HFF-Myc (cell line): Measurements from ENCODE around the gene TCERG1L.

Source experiments
- DNase-seq: peaks from one replicate; pipeline ENCODE4 v3.0.0-alpha.2; 2011; ENCODE audit warnings: low read depth; ENCODE audit errors: extremely low read depth
- H3K4me3 ChIP-seq: replicated peaks from 2 replicates; pipeline ENCODE4 v1.5.1; 2011; ENCODE audit warnings: low read depth, mild to moderate bottlenecking, control low read depth, low read length
- TF ChIP-seq, protein P1 (sequence below): IDR thresholded peaks from 2 replicates; pipeline ENCODE4 v1.5.1; 2012; ENCODE audit warnings: mild to moderate bottlenecking, low read depth, low read length, control low read depth; ENCODE audit errors: missing control alignments

TCERG1L gene

DNA sequence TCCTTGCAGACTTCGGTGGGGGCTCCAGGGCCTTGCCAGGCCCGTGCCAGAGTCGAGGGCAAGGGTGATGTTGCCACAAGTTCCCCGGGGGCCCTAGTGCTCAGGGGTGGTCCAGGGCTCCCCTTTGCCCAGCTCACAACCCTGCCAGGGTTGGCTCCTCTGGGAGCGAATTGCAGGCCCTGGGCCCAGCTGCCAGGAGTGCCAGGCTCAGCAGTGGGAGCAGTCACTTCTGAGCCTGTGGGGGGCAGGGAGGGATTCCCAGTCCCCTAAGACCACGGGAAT, 43.8 kb downstream of the TCERG1L start:
- TF ChIP-seq, protein P1, sequence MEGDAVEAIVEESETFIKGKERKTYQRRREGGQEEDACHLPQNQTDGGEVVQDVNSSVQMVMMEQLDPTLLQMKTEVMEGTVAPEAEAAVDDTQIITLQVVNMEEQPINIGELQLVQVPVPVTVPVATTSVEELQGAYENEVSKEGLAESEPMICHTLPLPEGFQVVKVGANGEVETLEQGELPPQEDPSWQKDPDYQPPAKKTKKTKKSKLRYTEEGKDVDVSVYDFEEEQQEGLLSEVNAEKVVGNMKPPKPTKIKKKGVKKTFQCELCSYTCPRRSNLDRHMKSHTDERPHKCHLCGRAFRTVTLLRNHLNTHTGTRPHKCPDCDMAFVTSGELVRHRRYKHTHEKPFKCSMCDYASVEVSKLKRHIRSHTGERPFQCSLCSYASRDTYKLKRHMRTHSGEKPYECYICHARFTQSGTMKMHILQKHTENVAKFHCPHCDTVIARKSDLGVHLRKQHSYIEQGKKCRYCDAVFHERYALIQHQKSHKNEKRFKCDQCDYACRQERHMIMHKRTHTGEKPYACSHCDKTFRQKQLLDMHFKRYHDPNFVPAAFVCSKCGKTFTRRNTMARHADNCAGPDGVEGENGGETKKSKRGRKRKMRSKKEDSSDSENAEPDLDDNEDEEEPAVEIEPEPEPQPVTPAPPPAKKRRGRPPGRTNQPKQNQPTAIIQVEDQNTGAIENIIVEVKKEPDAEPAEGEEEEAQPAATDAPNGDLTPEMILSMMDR = no peak
- no peak overlapping the region for H3K4me3 ChIP-seq
- DNase-seq = no peak

DNA sequence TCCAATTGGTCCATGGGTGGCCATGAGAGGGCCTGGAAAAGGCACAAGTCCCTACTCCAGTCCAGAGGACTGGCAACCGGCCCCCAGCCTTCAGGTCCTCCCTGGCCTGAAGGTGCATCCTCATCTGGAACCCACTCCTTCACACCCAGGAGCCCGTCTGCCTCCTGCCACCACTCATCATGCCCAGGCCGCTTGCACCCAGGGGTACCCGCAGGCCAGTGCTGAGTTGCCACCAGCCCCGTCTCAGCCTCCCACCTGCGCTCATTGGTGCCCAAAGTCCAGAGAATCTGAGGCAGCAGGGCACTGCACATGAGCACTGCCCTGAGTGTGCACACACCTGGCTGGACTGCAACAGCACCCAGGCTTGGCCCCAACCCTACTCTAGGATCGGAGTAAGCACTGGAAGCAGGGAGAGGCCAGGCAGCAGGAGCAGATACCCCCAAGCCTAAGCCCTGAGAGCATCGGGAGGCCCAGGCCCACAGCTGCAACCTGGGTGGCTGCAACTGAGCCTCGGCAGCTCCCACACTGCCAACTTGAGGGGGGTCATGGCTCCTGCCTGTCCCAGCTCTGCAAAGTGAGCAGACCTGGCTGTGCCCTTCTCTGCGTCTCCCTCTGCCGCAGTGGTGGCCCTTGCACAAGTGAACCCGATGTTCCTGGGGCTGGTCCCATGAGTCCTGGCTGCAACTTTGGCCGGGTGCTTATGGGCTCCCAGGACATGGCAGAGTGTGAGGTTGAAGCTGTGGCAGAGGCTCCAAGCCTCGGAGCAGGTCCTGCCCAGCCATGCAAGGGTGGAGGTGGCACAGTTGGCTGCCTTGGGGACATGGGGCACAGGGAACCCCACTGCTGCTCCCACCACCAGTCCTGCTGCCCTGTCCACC, 44.3 kb downstream of the TCERG1L start:
- DNase-seq = no peak
- H3K4me3 ChIP-seq = no peak overlapping the region
- TF ChIP-seq, protein P1 = no peak

DNA sequence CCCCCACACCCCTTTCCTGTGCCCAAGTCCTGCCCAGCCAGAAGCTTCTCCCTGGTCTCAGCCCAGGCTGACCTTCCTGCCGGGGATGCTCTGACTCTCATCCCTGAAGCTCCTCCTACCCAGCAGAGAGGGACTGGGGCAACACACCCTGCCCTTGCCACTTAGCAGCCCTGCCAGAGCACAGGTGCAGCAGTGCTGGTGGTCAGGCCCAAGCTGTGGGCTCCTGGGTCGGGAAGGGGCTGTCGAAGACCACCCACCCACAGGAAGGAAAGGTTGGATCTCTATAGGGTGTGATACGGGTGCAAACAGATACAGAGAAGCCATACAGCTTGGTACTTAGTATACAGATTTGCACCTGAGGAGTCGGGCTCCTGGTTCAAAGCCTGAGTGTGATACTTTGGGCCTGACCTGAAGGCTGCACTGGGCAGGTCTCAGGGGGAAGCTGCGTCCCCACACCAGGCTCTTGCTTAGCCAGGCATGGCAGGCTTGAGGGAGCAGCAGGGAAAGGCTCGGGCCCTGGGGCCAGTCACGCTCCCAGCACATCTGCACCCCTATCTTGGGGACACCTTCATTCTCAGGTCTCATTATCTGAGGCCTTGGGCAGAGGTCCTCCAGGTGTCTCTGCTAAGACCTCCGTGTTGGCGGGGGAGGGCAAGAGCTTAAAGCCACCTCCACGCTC, 47.3 kb downstream of the TCERG1L start:
- H3K4me3 ChIP-seq = no peak overlapping the region
- TF ChIP-seq, protein P1 = no peak
- no peak for DNase-seq

DNA sequence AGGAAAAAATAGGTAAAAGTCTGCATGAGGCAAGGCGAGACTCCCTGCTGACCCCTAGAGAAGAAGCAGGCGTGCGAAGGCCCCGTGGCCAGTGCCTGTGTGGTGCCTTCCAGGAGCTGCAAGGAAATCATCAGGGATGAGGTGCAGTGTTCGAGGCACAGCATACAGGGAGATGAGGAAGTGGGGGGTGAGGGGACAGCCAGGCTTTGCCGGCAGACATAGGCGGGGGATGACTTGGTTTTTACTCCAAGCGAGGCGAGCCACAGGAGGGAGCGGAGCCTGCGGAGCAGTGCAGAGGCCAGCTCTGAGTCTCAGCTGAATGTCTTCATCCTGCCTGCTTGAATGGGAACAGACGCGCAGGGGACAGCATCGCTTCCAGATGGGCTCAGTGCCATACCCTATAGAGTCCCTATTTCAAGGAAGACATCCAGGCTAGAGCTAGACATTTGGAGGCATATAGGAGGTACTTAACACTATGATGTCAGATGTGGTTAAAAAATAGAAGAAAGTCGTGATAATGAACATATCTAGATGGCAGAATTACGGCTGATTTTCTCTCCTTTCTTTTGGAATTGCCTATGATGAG, 49.5 kb downstream of the TCERG1L start:
- H3K4me3 ChIP-seq = no peak overlapping the region
- TF ChIP-seq, protein P1 = no peak
- no peak for DNase-seq

DNA sequence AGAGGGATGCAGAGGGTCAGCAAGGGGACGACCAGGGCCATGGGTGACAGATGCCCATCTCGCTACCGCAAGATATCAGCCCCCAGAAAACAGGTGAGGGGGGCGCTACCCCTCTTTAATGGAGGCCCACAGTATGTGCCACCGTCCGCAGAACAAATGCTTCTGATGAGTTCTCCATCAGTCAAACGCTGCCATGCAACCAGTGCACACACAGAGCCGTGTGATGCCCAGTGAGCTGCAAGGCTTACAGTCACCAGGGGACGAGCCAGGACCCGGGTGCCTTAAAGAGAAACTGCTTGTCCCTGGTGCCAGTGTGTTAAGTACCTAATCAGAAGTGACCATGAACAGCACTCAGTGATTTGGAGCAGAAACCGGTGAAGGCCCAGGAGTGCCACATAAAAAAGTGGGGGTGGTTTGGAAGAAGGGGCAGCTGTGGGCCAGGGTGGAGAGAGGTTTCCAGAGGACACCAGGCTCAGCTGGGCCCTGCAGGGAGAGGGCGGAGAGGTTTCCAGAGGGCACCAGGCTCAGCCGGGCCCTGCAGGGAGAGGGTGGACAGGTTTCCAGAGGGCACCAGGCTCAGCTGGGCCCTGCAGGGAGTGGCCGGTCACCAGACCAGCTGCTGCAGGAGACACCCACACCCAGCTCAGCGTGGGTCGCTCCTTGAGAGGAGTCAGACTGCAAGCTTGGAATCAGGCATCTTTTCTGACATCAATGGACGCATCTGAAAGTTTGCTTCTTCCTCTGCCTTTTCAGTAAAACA, 50.9 kb downstream of the TCERG1L start:
- DNase-seq = no peak
- TF ChIP-seq, protein P1 = no peak
- H3K4me3 ChIP-seq = no peak overlapping the region

DNA sequence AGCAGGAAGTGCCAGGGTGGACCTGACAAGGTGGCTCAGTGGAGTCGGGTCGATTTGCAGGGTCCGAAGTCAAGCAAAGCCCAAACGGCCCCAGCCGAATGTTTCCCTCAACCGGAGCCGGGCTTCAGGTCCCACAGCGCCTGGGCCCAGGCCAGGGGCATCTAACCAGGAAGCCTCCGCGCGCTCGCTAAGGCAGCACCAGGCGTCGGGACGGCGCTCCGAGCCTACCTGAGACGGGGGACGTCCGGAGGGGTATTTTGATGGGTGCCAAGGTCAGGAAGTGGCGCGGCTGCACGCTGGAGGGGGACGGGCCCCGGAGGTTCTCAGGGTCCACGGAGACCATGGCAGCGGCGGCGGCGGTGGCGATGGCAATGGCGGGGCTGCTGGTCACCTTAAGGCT, 51.5 kb downstream of the TCERG1L start:
- H3K4me3 ChIP-seq = no peak overlapping the region
- TF ChIP-seq, protein P1 = no peak
- DNase-seq = no peak
